NCI-H524 treated with DMSO at 0.1 percent for 48 hours (cell line): ENCODE data around the gene CNOT2.
"Not testable (repeated sequence)": the region's sequence is repeated elsewhere in the genome, so short reads cannot be mapped to it uniquely, and the experiment has no call there.

Source experiments
- DNase-seq: peaks from one replicate; lab custom pipeline; 2025; lab: John Stamatoyannopoulos, UW

Gene CNOT2

DNA sequence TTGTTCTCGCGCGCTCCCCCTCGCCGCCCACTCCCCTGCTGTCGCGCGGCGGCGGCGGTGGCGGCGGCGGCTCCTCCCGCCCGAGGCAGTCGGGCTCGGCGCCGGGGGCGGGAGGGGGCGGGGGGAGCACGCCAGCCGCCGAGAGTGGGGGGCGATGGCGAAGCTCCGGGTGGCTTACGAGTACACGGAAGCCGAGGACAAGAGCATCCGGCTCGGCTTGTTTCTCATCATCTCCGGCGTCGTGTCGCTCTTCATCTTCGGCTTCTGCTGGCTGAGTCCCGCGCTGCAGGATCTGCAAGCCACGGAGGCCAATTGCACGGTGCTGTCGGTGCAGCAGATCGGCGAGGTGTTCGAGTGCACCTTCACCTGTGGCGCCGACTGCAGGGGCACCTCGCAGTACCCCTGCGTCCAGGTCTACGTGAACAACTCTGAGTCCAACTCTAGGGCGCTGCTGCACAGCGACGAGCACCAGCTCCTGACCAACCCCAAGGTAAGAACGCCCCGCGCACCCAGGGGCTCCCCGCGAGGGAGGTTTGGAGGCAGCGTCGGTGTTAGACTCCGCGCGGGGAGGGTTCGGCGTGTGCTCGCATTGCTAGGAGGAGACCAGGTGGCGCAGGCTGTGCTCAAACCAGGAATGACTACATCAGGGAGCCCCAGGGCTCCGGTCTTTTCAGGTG lies 123.5 kb downstream of the CNOT2 start:
- no peak for DNase-seq

- DNase-seq: no peak
Measured at GRCh38 chr12:70367258-70368141, 124.3 kb downstream of the CNOT2 start.

DNA sequence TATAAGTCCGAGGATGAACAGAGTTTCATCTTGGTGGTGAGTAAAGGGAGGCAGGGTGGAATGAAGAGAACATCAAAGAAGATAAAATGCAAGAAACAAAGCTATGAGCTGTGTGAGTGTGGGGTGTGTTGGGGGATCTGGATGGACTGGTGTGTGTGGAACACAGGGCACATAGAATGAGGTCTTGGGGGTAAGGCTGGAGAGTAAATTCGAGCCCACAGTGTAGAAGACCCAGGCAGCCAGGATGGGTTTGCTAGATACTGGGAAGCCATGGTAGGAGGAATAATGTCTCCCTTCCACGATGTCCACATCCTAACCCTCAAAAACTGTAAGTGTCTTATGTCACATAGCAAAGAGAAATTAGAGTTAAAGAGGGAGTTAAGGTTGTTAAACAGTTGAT lies 129.6 kb downstream of the CNOT2 start:
- DNase-seq: no peak

DNA sequence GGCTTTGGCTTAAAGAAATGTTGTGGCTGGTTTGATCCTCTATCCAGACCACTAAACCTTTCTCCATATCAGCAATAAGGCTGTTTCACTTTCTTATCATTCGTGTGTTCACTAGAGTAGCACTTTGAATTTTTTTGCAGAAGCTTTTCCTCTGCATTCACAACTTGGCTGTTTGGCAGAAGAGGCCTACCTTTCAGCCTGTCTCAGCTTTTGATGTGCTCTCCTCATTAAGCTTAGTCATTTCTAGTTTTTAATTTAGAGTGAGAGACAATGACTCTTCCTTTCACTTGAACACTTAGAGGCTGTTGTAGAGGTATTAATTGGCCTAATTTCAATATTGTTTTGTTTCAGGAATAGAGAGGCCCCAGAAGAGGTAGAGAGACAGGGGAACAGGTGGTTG lies 136.6 kb downstream of the CNOT2 start:
- DNase-seq: no peak

GRCh38 chr12:70383484-70383883 lies 140.3 kb downstream of the CNOT2 start:
- DNase-seq: no peak

DNA sequence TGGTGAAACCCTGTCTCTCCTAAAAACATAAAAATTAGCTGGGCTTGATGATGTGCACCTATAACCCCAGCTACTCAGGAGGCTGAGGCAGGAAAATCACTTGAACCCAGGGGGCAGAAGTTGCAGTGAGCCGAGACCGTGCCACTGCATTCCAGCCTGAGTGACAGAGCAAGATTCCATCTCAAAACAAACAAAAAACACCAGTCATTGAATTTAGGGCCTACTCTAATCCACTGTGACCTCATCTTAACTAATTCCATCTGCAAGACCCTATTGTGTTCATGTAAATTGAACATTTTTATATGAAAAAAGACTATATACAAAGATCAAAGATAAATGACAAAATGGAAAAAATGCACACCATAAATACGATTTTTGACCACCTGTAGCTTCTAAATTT lies 140.7 kb downstream of the CNOT2 start:
- DNase-seq: no peak

DNA sequence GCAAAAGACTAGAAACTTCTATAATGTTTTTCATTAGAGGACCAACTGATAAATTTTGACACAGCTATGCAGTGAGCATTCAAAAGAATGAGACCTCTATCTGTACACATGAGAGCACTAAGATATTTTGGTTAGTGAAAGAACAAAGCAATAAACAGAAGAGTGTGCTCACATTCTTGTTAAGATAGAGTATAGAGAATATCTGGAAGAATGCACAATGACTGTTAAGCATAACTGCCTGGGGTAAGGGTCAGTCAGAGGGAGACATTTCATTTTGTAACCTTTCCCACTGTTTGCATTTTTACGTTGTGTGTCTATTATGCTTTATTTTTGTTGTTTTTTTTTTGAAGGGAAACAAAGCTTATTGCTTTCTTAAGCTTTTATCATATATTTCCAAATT lies 143.5 kb downstream of the CNOT2 start:
- no peak for DNase-seq

DNA sequence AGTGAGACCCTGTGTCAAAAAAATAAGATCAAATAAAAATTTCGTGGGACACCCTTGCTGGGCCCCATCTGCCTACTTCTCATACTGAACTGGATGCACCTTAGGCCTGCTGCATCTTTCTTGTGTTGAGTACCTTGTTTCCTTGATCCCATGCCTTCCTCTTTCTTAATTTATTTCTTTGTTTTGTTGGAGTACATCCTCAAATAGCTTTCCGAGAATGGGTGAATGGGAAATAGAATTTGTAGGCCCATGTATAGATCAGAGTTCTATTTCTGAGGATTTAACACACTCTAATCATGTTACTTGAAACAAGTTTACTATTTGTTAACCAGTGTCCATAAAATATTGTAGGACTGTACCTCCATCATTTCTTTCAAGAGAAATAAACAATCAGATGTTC lies 146.4 kb downstream of the CNOT2 start:
- no peak for DNase-seq

GRCh38 chr12:70392631-70393030 lies 149.4 kb downstream of the CNOT2 start:
- not testable (repeated sequence) for DNase-seq

- DNase-seq: no peak
Measured at GRCh38 chr12:70393787-70394499, 150.7 kb downstream of the CNOT2 start.

- DNase-seq: no peak
Measured at GRCh38 chr12:70398002-70398401, 154.8 kb downstream of the CNOT2 start.

DNA sequence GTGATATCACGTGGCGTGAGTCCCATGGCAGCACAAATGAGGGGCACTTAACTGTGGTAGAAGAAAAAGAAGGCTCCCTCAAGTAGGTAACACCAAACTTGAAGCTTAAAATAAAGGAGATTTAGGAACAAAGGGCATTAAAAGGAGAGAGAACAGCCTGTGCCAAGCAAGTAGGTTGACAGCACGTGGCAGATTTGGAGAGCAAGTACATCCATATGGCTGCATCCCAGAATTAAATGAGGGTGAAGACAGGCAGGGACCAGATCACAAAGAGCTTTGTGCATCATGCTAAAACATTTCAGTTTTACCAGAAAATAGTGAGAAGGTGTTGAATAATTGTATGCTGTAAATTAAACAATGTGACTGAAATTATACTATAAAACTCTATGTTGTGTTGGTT lies 155.6 kb downstream of the CNOT2 start:
- no peak for DNase-seq

DNA sequence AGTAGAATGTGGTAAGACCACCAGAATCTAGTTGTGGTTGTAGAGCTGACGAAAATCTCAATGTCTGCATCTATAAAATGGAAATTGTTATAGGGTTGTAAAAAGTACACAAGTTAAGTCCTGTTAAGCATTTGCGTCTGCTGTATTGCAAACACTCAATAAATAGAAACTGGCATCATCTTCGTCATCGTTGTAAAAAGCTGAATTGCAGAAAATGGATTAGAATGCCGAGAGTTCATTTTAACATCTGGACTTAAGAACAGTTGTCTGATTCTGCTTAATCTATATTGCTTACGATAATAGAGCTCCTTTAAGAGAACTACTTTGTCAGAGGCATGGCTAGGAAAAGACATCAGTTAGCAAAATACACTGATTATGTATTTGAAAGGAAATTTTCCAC lies 156.1 kb downstream of the CNOT2 start:
- no peak for DNase-seq

GRCh38 chr12:70400124-70400523 lies 156.9 kb downstream of the CNOT2 start:
- DNase-seq: no peak

- no peak for DNase-seq
Measured at GRCh38 chr12:70402597-70402996, 159.4 kb downstream of the CNOT2 start.

GRCh38 chr12:70403826-70404225 lies 160.6 kb downstream of the CNOT2 start:
- DNase-seq: no peak
